OCI-LY1 (cell line): ENCODE measurements around the gene ZNF827.

ENCODE experiments used
- H2AFZ ChIP-seq: fragments of 200-600 bp; sonication (generic), shearing (Covaris generic); 2 replicates; pipeline ENCODE4 v1.6.0; 2014; ENCODE audit warnings: antibody characterized with exemption, mild to moderate bottlenecking, low read length
- H3F3A ChIP-seq: fragments of 200-600 bp; sonication (generic), shearing (Covaris generic); 2 replicates; pipeline ENCODE4 v1.6.0; 2014; ENCODE audit warnings: mild to moderate bottlenecking, antibody characterized with exemption, low read length, moderate library complexity; ENCODE audit not compliant: insufficient read depth
- H3K27ac ChIP-seq: fragments of 200-600 bp; sonication (generic); 2 replicates; pipeline ENCODE4 v1.5.1; 2014; ENCODE audit warnings: low read length, mixed run types, mild to moderate bottlenecking, low read depth; ENCODE audit not compliant: poor library complexity, severe bottlenecking
- H3K27me3 ChIP-seq: fragments of 200-600 bp; sonication (generic); 2 replicates; pipeline ENCODE4 v1.6.0; 2014; ENCODE audit warnings: antibody characterized with exemption, mild to moderate bottlenecking, low read length, moderate library complexity; ENCODE audit not compliant: insufficient read depth
- H3K36me3 ChIP-seq: fragments of 200-600 bp; sonication (generic); 2 replicates; pipeline ENCODE4 v1.6.1; 2014; ENCODE audit warnings: mild to moderate bottlenecking, antibody characterized with exemption, low read length, moderate library complexity, mixed read lengths; ENCODE audit not compliant: insufficient read depth
- H3K4me1 ChIP-seq: fragments of 200-600 bp; sonication (generic); 2 replicates; pipeline ENCODE4 v1.5.1; 2014; ENCODE audit warnings: mild to moderate bottlenecking, low read length, moderate library complexity; ENCODE audit not compliant: insufficient read depth, severe bottlenecking
- H3K4me2 ChIP-seq: fragments of 200-600 bp; sonication (generic), shearing (Covaris generic); 2 replicates; pipeline ENCODE4 v1.6.1; 2014; ENCODE audit warnings: low read length
- H3K4me3 ChIP-seq: fragments of 200-600 bp; sonication (generic); 2 replicates; pipeline ENCODE4 v1.5.1; 2014; ENCODE audit warnings: low read length, low read depth, mild to moderate bottlenecking, mixed read lengths; ENCODE audit not compliant: poor library complexity, severe bottlenecking
- H3K79me2 ChIP-seq: fragments of 200-600 bp; shearing (Covaris generic); 2 replicates; pipeline ENCODE4 v1.6.1; 2016; ENCODE audit warnings: mixed run types, low read length, mixed read lengths; ENCODE audit not compliant: insufficient read depth
- H3K9ac ChIP-seq: fragments of 200-600 bp; sonication (generic), shearing (Covaris generic); 2 replicates; pipeline ENCODE4 v1.6.1; 2014; ENCODE audit warnings: mild to moderate bottlenecking, low read length, mixed read lengths
- H3K9me2 ChIP-seq: fragments of 200-600 bp; sonication (generic), shearing (Covaris generic); 2 replicates; pipeline ENCODE4 v1.6.1; 2014; ENCODE audit warnings: low read depth, mild to moderate bottlenecking, low read length, mixed read lengths
- H3K9me3 ChIP-seq: fragments of 200-600 bp; shearing (Covaris generic); 2 replicates; pipeline ENCODE4 v1.6.1; 2014; ENCODE audit warnings: low read length, mixed read lengths
- H4K20me1 ChIP-seq: fragments of 200-600 bp; sonication (generic), shearing (Covaris generic); 2 replicates; pipeline ENCODE4 v1.6.0; 2016; ENCODE audit warnings: mild to moderate bottlenecking, low read length; ENCODE audit not compliant: insufficient read depth
- EZH2 ChIP-seq: fragments of 200-600 bp; sonication (generic), shearing (Covaris generic); IDR thresholded peaks from 2 replicates; pipeline ENCODE4 v1.8.0; 2017; ENCODE audit warnings: borderline replicate concordance, mixed run types, mild to moderate bottlenecking, antibody characterized with exemption, low read length, moderate library complexity, mixed read lengths
- TF ChIP-seq, protein P1 (sequence below): fragments of 200-600 bp; sonication (generic), shearing (Covaris generic); IDR thresholded peaks from 2 replicates; pipeline ENCODE4 v1.5.1; 2017; ENCODE audit warnings: mild to moderate bottlenecking, antibody characterized with exemption, low read length, moderate library complexity, mixed read lengths

Gene ZNF827

DNA sequence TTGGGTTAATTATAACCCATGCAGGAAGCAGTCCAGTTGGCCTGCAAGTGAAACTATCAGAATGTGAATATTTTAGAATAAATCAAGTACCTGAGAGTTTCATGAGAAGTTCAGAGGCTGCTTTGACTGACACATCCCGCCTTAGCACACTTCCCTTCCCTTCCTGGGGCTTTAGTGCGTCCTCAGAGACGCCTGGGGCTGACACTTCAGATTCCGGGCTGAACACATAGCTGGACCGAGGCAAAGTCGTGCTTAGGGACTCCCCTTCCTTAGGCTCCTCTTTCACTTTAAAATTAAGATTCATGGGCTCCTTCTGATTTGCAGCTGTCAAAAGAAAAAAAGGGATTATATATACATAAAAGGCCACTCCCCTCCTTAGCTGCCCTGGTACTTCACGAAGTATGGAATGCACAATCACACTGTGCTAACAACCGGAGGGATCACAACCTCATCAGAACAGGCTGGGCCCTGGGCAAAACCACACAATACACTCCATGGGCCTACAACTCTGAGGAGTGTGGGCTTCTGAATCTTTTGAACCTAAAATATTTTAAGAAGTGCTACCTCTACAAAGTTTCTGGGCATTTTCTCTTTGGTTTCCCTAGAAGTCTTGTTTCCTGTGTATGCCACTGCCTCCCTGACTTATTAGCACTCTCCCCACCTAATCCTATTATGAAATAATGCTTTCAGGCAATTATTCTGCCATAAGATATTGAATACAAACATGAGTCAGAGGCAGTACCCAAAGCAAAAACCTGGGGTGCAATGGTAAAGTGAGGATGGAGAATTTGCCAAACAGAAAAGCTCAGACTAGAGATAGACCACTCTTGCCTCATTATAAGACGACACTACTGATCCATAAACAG lies 68.2 kb downstream of the ZNF827 start:
- no peak for TF ChIP-seq EZH2
- TF ChIP-seq, protein P1, sequence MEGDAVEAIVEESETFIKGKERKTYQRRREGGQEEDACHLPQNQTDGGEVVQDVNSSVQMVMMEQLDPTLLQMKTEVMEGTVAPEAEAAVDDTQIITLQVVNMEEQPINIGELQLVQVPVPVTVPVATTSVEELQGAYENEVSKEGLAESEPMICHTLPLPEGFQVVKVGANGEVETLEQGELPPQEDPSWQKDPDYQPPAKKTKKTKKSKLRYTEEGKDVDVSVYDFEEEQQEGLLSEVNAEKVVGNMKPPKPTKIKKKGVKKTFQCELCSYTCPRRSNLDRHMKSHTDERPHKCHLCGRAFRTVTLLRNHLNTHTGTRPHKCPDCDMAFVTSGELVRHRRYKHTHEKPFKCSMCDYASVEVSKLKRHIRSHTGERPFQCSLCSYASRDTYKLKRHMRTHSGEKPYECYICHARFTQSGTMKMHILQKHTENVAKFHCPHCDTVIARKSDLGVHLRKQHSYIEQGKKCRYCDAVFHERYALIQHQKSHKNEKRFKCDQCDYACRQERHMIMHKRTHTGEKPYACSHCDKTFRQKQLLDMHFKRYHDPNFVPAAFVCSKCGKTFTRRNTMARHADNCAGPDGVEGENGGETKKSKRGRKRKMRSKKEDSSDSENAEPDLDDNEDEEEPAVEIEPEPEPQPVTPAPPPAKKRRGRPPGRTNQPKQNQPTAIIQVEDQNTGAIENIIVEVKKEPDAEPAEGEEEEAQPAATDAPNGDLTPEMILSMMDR, result no peak
- H3F3A ChIP-seq, result no peaks in the 10 kb centered on the region
- H3K4me2 ChIP-seq, result no peak overlapping the region
- H3K9ac ChIP-seq, result no peak overlapping the region
- H3K79me2 ChIP-seq, result no peaks in the 10 kb centered on the region
- no peaks in the 10 kb centered on the region for H3K9me3 ChIP-seq
- peaks cover 3% of the 10 kb centered on the region for H3K4me1 ChIP-seq
- no peaks in the 10 kb centered on the region for H3K9me2 ChIP-seq
- H2AFZ ChIP-seq, result no peak overlapping the region
- H3K36me3 ChIP-seq, result peaks cover 54% of the 10 kb centered on the region
- H3K27me3 ChIP-seq, result no peaks in the 10 kb centered on the region
- no peak overlapping the region for H3K27ac ChIP-seq
- no peaks in the 10 kb centered on the region for H4K20me1 ChIP-seq
- H3K4me3 ChIP-seq, result no peak overlapping the region

DNA sequence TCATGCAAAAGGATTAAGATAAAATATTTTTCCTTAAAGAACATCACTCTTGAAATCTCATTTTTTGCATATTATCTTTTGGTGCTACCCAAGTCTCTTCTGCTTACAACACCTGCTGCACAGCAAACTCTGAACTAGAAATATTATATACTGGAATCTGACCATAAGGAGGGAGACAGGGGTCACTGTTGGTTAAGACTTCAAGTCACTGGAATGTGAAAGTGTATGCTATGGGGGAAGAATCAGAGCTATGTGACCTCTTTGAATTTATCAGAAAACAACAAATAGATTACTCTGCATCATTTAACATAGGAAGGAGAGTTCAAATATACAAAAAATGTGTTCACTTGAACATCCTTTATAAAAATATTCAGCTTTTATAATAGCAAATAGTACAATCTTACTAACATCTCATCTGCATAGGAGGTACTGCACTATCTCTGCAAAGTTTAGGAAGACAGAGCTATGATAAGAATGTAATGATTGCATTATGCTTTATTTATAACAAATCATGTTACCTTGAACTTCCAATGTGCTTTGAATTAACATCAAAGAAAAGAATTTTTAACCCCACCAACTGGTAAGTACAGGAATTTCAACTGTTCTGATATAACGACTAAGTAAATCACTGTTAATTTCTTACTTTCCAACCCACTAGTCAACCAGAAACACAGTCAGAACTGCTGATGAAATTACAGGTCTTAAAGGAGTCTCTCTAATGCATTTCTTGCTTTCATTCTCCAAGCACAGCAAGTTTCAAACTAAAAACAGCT lies 69.8 kb downstream of the ZNF827 start:
- TF ChIP-seq, protein P1, result no peak; the same call in 1 of the 2 replicates
- no peak for TF ChIP-seq EZH2
- no peaks in the 10 kb centered on the region for H3F3A ChIP-seq
- H3K27ac ChIP-seq, result no peak overlapping the region
- H3K4me2 ChIP-seq, result no peak overlapping the region
- no peaks in the 10 kb centered on the region for H3K9me2 ChIP-seq
- H4K20me1 ChIP-seq, result no peaks in the 10 kb centered on the region
- H3K27me3 ChIP-seq, result no peaks in the 10 kb centered on the region
- no peak overlapping the region for H3K9ac ChIP-seq
- no peak overlapping the region for H2AFZ ChIP-seq
- H3K4me1 ChIP-seq, result peaks cover 8% of the 10 kb centered on the region
- H3K9me3 ChIP-seq, result no peaks in the 10 kb centered on the region
- H3K79me2 ChIP-seq, result no peaks in the 10 kb centered on the region
- no peak overlapping the region for H3K4me3 ChIP-seq
- H3K36me3 ChIP-seq, result peaks cover 48% of the 10 kb centered on the region

DNA sequence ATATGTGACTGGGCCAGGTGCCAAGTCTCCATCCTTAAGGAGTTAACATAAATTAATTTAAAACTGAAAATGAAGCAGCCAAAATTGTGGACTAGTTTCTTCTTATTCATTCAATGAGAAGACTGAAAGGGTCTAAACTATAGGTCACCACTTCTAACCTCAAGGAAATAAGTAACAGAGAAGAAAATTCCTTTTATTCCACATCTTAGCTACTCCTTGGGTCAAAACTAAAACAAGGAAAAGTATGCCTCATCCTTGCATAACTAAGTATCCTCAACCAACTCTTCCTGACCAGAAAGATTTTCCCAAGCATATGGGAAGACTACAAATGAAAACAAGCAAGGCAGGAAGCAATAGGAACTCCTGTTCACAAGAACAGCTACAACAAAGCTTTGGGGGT lies 71.2 kb downstream of the ZNF827 start:
- H3K4me3 ChIP-seq, result no peak overlapping the region
- H3K79me2 ChIP-seq, result no peaks in the 10 kb centered on the region
- no peak overlapping the region for H3K27ac ChIP-seq
- H3K27me3 ChIP-seq, result no peaks in the 10 kb centered on the region
- H4K20me1 ChIP-seq, result no peaks in the 10 kb centered on the region
- H3K9me2 ChIP-seq, result no peaks in the 10 kb centered on the region
- H3F3A ChIP-seq, result no peaks in the 10 kb centered on the region
- H3K9ac ChIP-seq, result no peak overlapping the region
- H3K4me1 ChIP-seq, result peaks cover 8% of the 10 kb centered on the region
- H3K36me3 ChIP-seq, result peaks cover 40% of the 10 kb centered on the region; the same call in 1 of the 2 replicates
- no peak overlapping the region for H3K4me2 ChIP-seq
- H2AFZ ChIP-seq, result no peak overlapping the region
- TF ChIP-seq EZH2, result no peak
- TF ChIP-seq, protein P1, result no peak
- no peaks in the 10 kb centered on the region for H3K9me3 ChIP-seq
